Ishikawa (cell line): ENCODE results near the gene DHRS13.

Source experiments
- CEBPB ChIP-seq: IDR thresholded peaks from 2 replicates; pipeline ENCODE4 v1.6.1; 2012
- CREB1 ChIP-seq: IDR thresholded peaks from 2 replicates; pipeline ENCODE4 v1.6.1; 2012; ENCODE audit warnings: low read depth
- EGR1 ChIP-seq: IDR thresholded peaks from 2 replicates; pipeline ENCODE4 v1.6.1; 2012
- EP300 ChIP-seq: IDR thresholded peaks from 2 replicates; pipeline ENCODE4 v1.6.1; 2012; ENCODE audit warnings: borderline replicate concordance
- FOXM1 ChIP-seq: IDR thresholded peaks from 2 replicates; pipeline ENCODE4 v1.6.1; 2012; ENCODE audit warnings: low read depth, borderline replicate concordance
- MAX ChIP-seq: IDR thresholded peaks from 2 replicates; pipeline ENCODE4 v1.6.1; 2012
- NFIC ChIP-seq: IDR thresholded peaks from 2 replicates; pipeline ENCODE4 v1.6.1; 2012
- RAD21 ChIP-seq: IDR thresholded peaks from 2 replicates; pipeline ENCODE4 v1.6.1; 2012; ENCODE audit warnings: low read depth
- REST ChIP-seq: IDR thresholded peaks from 2 replicates; pipeline ENCODE4 v1.6.1; 2012; ENCODE audit warnings: low read depth, mild to moderate bottlenecking
- TEAD4 ChIP-seq: IDR thresholded peaks from 2 replicates; pipeline ENCODE4 v1.6.1; 2012
- USF1 ChIP-seq: IDR thresholded peaks from 2 replicates; pipeline ENCODE4 v1.6.1; 2012
- YY1 ChIP-seq: IDR thresholded peaks from 2 replicates; pipeline ENCODE4 v1.6.1; 2012; ENCODE audit warnings: low read depth
- ZBTB7A ChIP-seq: IDR thresholded peaks from 2 replicates; pipeline ENCODE4 v1.6.1; 2012; ENCODE audit warnings: low read depth

- no peak; the same call in 1 of the 2 replicates for TF ChIP-seq YY1
- TF ChIP-seq EGR1 = peak; percentile 40
- no peak for TF ChIP-seq CEBPB
- no peak for TF ChIP-seq REST
- TF ChIP-seq MAX = no peak; the same call in 1 of the 2 replicates
- TF ChIP-seq CREB1 = no peak
- peak; percentile 85 for TF ChIP-seq NFIC
- TF ChIP-seq RAD21 = no peak
- TF ChIP-seq EP300 = peak; percentile 39; the same call in 1 of the 2 replicates
- TF ChIP-seq ZBTB7A = peak; percentile 86; the same call in 1 of the 2 replicates
- TF ChIP-seq TEAD4 = peak; percentile 10; the same call in 1 of the 2 replicates
- TF ChIP-seq USF1 = no peak
- no peak for TF ChIP-seq FOXM1
Observed at GRCh38 chr17:28896884-28897768, 5.8 kb downstream of the DHRS13 start, which contains the start of gene FLOT2.
